WTC11 (cell line): ENCODE results near the gene EAF1. TPM values are rescaled to one million over a fixed set of nuclear protein-coding genes. Genes with fewer than 3 reads are reported as not detected.

Experiments
- ATAC-seq: fragments of 200-7000 bp; cut with Tn5 transposase; 2 replicates; pipeline ENCODE4 v1.10.0; 2021; ENCODE audit warnings: mild to moderate bottlenecking, moderate library complexity
- CTCF ChIA-PET: fragments of 300-600 bp; sonication (Branson Sonifier 250); formaldehyde crosslinking; loops from one replicate; lab custom pipeline; 2021; ENCODE audit warnings: antibody characterized with exemption; lab: Charles Lee
- POLR2A ChIA-PET: fragments of 350-600 bp; sonication (Branson Sonifier 250); formaldehyde crosslinking; loops from one replicate; lab custom pipeline; 2021; ENCODE audit warnings: antibody characterized with exemption; lab: Charles Lee
- DNase-seq: peaks from one replicate; pipeline ENCODE4 v3.0.0; 2021; ENCODE audit warnings: low spot score
- H3K27ac Mint-ChIP-seq: 2 replicates; pipeline ENCODE4 v1.8.0; 2021; ENCODE audit warnings: mixed read lengths
- H3K27me3 Mint-ChIP-seq: 2 replicates; pipeline ENCODE4 v1.8.0; 2021; ENCODE audit warnings: low read depth, mild to moderate bottlenecking, moderate library complexity, mixed read lengths
- H3K36me3 Mint-ChIP-seq: 2 replicates; pipeline ENCODE4 v1.8.0; 2021; ENCODE audit warnings: mixed read lengths
- H3K4me1 Mint-ChIP-seq: 2 replicates; pipeline ENCODE4 v1.8.0; 2022; ENCODE audit warnings: mixed read lengths
- H3K4me3 Mint-ChIP-seq: 2 replicates; pipeline ENCODE4 v1.8.0; 2021; ENCODE audit warnings: mild to moderate bottlenecking, moderate library complexity, mixed read lengths
- H3K9me3 Mint-ChIP-seq: 2 replicates; pipeline ENCODE4 v1.8.0; 2021; ENCODE audit warnings: mixed read lengths
- CBFB ChIP-seq: sonication (generic); formaldehyde crosslinking; IDR thresholded peaks from 2 replicates; pipeline ENCODE4 v1.8.1; 2022; ENCODE audit warnings: mild to moderate bottlenecking, low read depth, missing genetic modification reagents
- ETV6 ChIP-seq: sonication (generic); formaldehyde crosslinking; IDR thresholded peaks from 2 replicates; pipeline ENCODE4 v1.8.1; 2022; ENCODE audit warnings: mild to moderate bottlenecking, missing genetic modification reagents
- FOXP1 ChIP-seq: sonication (generic); formaldehyde crosslinking; IDR thresholded peaks from 2 replicates; pipeline ENCODE4 v1.8.0; 2022; ENCODE audit warnings: missing genetic modification reagents, mild to moderate bottlenecking, moderate library complexity, borderline replicate concordance
- IRF2 ChIP-seq: sonication (generic); formaldehyde crosslinking; IDR thresholded peaks from 2 replicates; pipeline ENCODE4 v1.8.0; 2022; ENCODE audit warnings: low read depth, missing genetic modification reagents, borderline replicate concordance
- JUN ChIP-seq: sonication (generic); formaldehyde crosslinking; IDR thresholded peaks from 2 replicates; pipeline ENCODE4 v1.8.0; 2023; ENCODE audit warnings: mild to moderate bottlenecking, missing genetic modification reagents
- KAT7 ChIP-seq: sonication (generic); formaldehyde crosslinking; IDR thresholded peaks from 2 replicates; pipeline ENCODE4 v1.8.1; 2023; ENCODE audit warnings: missing genetic modification reagents, mild to moderate bottlenecking, borderline replicate concordance
- OVOL2 ChIP-seq: fragments of 250-450 bp; sonication (Bioruptor Pico); IDR thresholded peaks from 2 replicates; pipeline ENCODE4 v1.9.0; 2021; ENCODE audit warnings: mild to moderate bottlenecking, borderline replicate concordance
- RORB ChIP-seq: fragments of 250-450 bp; sonication (Bioruptor Pico); IDR thresholded peaks from 2 replicates; pipeline ENCODE4 v1.9.0; 2021; ENCODE audit warnings: mild to moderate bottlenecking
- SMAD3 ChIP-seq: sonication (generic); formaldehyde crosslinking; IDR thresholded peaks from 2 replicates; pipeline ENCODE4 v1.8.0; 2022; ENCODE audit warnings: missing genetic modification reagents, mild to moderate bottlenecking, borderline replicate concordance
- ZNF317 ChIP-seq: sonication (generic); formaldehyde crosslinking; IDR thresholded peaks from 2 replicates; pipeline ENCODE4 v1.8.1; 2023; ENCODE audit warnings: low read depth, mild to moderate bottlenecking, moderate library complexity, missing genetic modification reagents, borderline replicate concordance
- ZNF671 ChIP-seq: fragments of 250-450 bp; sonication (Bioruptor Pico); IDR thresholded peaks from 2 replicates; pipeline ENCODE4 v1.8.0; 2021; ENCODE audit warnings: mild to moderate bottlenecking
- total RNA-seq: library from RNA; stranded (reverse); gene quantifications from 3 replicates; pipeline ENCODE4 v1.2.3, GENCODE V29; 2021
- TF ChIP-seq, protein P1 (sequence below): sonication (generic); formaldehyde crosslinking; IDR thresholded peaks from 2 replicates; pipeline ENCODE4 v1.8.1; 2023; ENCODE audit warnings: mild to moderate bottlenecking, moderate library complexity, missing genetic modification reagents
- TF ChIP-seq, protein P2 (sequence below): sonication (generic); formaldehyde crosslinking; IDR thresholded peaks from 2 replicates; pipeline ENCODE4 v1.8.1; 2022; ENCODE audit warnings: low read depth, missing genetic modification reagents, borderline replicate concordance
- TF ChIP-seq, protein P3 (sequence below): sonication (generic); formaldehyde crosslinking; IDR thresholded peaks from 2 replicates; pipeline ENCODE4 v1.8.0; 2022; ENCODE audit warnings: mild to moderate bottlenecking, missing genetic modification reagents
- TF ChIP-seq, protein P4 (sequence below): fragments of 250-450 bp; sonication (Bioruptor Pico); IDR thresholded peaks from 2 replicates; pipeline ENCODE4 v1.9.0; 2021; ENCODE audit warnings: mild to moderate bottlenecking
- TF ChIP-seq, protein P5 (sequence below): sonication (generic); formaldehyde crosslinking; conservative IDR thresholded peaks from 2 replicates; pipeline ENCODE4 v1.8.1; 2023; ENCODE audit warnings: mild to moderate bottlenecking, low read depth, missing genetic modification reagents, moderate library complexity
- TF ChIP-seq, protein P6 (sequence below): sonication (generic); formaldehyde crosslinking; IDR thresholded peaks from 2 replicates; pipeline ENCODE4 v1.8.0; 2022; ENCODE audit warnings: mild to moderate bottlenecking, missing genetic modification reagents
- TF ChIP-seq, protein P7 (sequence below): sonication (generic); formaldehyde crosslinking; IDR thresholded peaks from 2 replicates; pipeline ENCODE4 v1.8.1; 2023; ENCODE audit warnings: mild to moderate bottlenecking, missing genetic modification reagents, moderate library complexity

EAF1 gene
- total RNA-seq, 1 experiment from 2014 or later, result 25.4 TPM

DNA sequence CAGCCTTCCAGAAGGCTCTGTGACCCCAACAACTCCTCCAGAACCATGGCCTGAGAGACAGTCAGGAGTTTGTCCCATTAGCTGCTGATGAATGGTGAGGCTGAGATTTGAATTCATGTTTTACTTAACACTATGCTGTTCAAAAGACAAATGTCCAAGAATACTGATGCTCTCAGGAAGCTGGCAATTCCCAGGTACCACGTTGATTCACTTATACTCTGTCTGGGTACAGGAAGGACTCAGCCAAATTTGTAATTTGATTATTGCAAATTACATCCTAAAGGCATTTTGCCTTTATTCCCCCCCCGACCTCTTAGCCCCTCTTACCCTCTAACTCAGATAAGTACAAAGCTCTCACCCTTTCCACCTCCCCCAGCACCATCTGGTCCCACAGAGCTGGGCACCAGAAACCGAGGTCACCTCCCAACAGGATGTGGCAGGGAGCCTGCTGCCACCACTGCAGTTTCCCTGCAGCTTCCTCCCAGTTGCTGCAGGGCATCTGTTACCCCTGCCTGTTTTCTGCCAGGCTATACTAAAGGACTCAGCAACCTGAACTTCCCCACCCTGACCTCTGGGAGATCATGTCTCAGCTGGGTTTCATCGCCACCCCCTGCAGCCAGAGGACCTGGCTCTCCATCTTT is 33.6 kb downstream of the EAF1 start:
- DNase-seq, result no peak
- H3K36me3 Mint-ChIP-seq, result no peaks in the 10 kb centered on the region
- TF ChIP-seq, protein P1, sequence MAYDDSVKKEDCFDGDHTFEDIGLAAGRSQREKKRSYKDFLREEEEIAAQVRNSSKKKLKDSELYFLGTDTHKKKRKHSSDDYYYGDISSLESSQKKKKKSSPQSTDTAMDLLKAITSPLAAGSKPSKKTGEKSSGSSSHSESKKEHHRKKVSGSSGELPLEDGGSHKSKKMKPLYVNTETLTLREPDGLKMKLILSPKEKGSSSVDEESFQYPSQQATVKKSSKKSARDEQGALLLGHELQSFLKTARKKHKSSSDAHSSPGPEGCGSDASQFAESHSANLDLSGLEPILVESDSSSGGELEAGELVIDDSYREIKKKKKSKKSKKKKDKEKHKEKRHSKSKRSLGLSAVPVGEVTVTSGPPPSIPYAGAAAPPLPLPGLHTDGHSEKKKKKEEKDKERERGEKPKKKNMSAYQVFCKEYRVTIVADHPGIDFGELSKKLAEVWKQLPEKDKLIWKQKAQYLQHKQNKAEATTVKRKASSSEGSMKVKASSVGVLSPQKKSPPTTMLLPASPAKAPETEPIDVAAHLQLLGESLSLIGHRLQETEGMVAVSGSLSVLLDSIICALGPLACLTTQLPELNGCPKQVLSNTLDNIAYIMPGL (CRISPR knock-in tag), result no peak
- TF ChIP-seq RORB (CRISPR knock-in tag) (no peak), IRF2 (CRISPR knock-in tag) (no peak), ZNF317 (CRISPR knock-in tag) (no peak), CBFB (no peak), JUN (CRISPR knock-in tag) (no peak), FOXP1 (no peak)
- TF ChIP-seq, protein P2, sequence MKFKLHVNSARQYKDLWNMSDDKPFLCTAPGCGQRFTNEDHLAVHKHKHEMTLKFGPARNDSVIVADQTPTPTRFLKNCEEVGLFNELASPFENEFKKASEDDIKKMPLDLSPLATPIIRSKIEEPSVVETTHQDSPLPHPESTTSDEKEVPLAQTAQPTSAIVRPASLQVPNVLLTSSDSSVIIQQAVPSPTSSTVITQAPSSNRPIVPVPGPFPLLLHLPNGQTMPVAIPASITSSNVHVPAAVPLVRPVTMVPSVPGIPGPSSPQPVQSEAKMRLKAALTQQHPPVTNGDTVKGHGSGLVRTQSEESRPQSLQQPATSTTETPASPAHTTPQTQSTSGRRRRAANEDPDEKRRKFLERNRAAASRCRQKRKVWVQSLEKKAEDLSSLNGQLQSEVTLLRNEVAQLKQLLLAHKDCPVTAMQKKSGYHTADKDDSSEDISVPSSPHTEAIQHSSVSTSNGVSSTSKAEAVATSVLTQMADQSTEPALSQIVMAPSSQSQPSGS (CRISPR knock-in tag), result no peak
- TF ChIP-seq, protein P3, sequence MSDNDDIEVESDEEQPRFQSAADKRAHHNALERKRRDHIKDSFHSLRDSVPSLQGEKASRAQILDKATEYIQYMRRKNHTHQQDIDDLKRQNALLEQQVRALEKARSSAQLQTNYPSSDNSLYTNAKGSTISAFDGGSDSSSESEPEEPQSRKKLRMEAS (CRISPR knock-in tag), result no peak
- TF ChIP-seq, protein P4, sequence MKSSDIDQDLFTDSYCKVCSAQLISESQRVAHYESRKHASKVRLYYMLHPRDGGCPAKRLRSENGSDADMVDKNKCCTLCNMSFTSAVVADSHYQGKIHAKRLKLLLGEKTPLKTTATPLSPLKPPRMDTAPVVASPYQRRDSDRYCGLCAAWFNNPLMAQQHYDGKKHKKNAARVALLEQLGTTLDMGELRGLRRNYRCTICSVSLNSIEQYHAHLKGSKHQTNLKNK (CRISPR knock-in tag), result no peak
- H3K27ac Mint-ChIP-seq, result no peak overlapping the region
- H3K27me3 Mint-ChIP-seq, result no peaks in the 10 kb centered on the region
- no peak; the same call in 1 of the 2 replicates for ATAC-seq
- ChIA-PET CTCF (interaction anchor here (1.3 kb wide), 1 partner anchor 35 kb away, joined by 3 read pairs; no protein-coding TSS in a partner anchor), POLR2A (no interaction called here)
- no peak overlapping the region for H3K4me3 Mint-ChIP-seq
- H3K9me3 Mint-ChIP-seq, result peaks cover 7% of the 10 kb centered on the region; the same call in 1 of the 2 replicates
- H3K4me1 Mint-ChIP-seq, result no peaks in the 10 kb centered on the region

DNA sequence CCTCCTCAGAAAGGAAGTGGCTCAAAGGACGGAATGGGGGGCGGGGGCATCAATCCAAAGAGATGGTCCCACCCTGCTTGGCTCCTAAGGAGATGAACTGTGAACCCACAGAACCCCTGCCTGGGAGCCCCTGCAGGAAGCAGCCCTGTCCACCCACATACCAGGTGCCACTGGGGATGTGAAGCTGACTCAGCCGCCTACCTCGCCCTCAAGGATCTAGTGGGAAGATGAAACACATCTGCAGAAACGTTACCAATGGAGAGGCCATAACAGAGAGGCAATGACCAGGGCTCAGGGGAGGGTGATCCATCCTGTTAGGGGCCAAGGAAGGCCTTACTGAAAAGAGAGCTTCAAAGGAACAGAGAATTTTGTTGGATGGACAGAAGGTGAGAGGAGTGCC is 35.1 kb downstream of the EAF1 start:
- peaks cover 7% of the 10 kb centered on the region; the same call in 1 of the 2 replicates for H3K9me3 Mint-ChIP-seq
- TF ChIP-seq SMAD3 (no peak), ETV6 (no peak), KAT7 (CRISPR knock-in tag) (no peak), ZNF671 (CRISPR knock-in tag) (no peak), OVOL2 (CRISPR knock-in tag) (no peak)
- TF ChIP-seq, protein P5, sequence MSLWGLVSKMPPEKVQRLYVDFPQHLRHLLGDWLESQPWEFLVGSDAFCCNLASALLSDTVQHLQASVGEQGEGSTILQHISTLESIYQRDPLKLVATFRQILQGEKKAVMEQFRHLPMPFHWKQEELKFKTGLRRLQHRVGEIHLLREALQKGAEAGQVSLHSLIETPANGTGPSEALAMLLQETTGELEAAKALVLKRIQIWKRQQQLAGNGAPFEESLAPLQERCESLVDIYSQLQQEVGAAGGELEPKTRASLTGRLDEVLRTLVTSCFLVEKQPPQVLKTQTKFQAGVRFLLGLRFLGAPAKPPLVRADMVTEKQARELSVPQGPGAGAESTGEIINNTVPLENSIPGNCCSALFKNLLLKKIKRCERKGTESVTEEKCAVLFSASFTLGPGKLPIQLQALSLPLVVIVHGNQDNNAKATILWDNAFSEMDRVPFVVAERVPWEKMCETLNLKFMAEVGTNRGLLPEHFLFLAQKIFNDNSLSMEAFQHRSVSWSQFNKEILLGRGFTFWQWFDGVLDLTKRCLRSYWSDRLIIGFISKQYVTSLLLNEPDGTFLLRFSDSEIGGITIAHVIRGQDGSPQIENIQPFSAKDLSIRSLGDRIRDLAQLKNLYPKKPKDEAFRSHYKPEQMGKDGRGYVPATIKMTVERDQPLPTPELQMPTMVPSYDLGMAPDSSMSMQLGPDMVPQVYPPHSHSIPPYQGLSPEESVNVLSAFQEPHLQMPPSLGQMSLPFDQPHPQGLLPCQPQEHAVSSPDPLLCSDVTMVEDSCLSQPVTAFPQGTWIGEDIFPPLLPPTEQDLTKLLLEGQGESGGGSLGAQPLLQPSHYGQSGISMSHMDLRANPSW (CRISPR knock-in tag), result no peak
- TF ChIP-seq, protein P4 (CRISPR knock-in tag), result no peak
- TF ChIP-seq, protein P6, sequence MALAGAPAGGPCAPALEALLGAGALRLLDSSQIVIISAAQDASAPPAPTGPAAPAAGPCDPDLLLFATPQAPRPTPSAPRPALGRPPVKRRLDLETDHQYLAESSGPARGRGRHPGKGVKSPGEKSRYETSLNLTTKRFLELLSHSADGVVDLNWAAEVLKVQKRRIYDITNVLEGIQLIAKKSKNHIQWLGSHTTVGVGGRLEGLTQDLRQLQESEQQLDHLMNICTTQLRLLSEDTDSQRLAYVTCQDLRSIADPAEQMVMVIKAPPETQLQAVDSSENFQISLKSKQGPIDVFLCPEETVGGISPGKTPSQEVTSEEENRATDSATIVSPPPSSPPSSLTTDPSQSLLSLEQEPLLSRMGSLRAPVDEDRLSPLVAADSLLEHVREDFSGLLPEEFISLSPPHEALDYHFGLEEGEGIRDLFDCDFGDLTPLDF (CRISPR knock-in tag), result no peak
- TF ChIP-seq, protein P7, sequence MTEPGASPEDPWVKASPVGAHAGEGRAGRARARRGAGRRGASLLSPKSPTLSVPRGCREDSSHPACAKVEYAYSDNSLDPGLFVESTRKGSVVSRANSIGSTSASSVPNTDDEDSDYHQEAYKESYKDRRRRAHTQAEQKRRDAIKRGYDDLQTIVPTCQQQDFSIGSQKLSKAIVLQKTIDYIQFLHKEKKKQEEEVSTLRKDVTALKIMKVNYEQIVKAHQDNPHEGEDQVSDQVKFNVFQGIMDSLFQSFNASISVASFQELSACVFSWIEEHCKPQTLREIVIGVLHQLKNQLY (CRISPR knock-in tag), result no peak
- DNase-seq (no peak), ATAC-seq (no peak)
- H3K4me1 Mint-ChIP-seq, result no peaks in the 10 kb centered on the region
- H3K27me3 Mint-ChIP-seq, result no peaks in the 10 kb centered on the region
- no peak overlapping the region for H3K27ac Mint-ChIP-seq
- no peaks in the 10 kb centered on the region for H3K36me3 Mint-ChIP-seq
- no peak overlapping the region for H3K4me3 Mint-ChIP-seq
- CTCF ChIA-PET, result no interaction called here
- POLR2A ChIA-PET, result no interaction called here
